HEK293 (cell line): ENCODE results near the gene IRF6.
A peak's percentile ranks its signal among the peaks of the same experiment; 100 is the strongest.

Source experiments
- CTCF ChIA-PET: fragments of 350-600 bp; formaldehyde crosslinking; extraction: SDS; loops from one replicate; lab custom pipeline; 2021; ENCODE audit warnings: antibody characterized with exemption; lab: Yijun Ruan, JAX
- POLR2A ChIA-PET: fragments of 300-600 bp; formaldehyde crosslinking; extraction: SDS; loops from one replicate; lab custom pipeline; 2020; ENCODE audit warnings: antibody characterized with exemption, inconsistent platforms; lab: Yijun Ruan, JAX
- H3K27ac ChIP-seq: fragments of 200-500 bp; sonication (Bioruptor generic); 2 replicates; pipeline ENCODE4 v1.5.1; 2014; ENCODE audit warnings: low read depth, low read length, control low read depth, inconsistent platforms; ENCODE audit errors: extremely low read depth
- H3K36me3 ChIP-seq, 2 experiments: fragments of 200-500 bp in 1 of 2; sonication (Bioruptor generic) in 1 of 2; 1 replicate in 1 of 2; 2 replicates in 1 of 2; pipeline ENCODE4 v1.5.1; 2014 to 2017; ENCODE audit warnings: inconsistent platforms in 2 of 2, low read length in 2 of 2; ENCODE audit not compliant: control insufficient read depth in 2 of 2, insufficient read depth in 1 of 2
- H3K4me1 ChIP-seq: fragments of 200-500 bp; sonication (Bioruptor generic); 2 replicates; pipeline ENCODE4 v1.5.1; 2014; ENCODE audit warnings: mild to moderate bottlenecking, low read length, inconsistent platforms; ENCODE audit not compliant: control insufficient read depth, insufficient read depth
- H3K4me3 ChIP-seq: 2 replicates; pipeline ENCODE4 v1.5.1; 2011; ENCODE audit warnings: low read depth, mild to moderate bottlenecking, control low read depth, low read length, moderate library complexity
- H3K9me3 ChIP-seq: fragments of 200-500 bp; sonication (Bioruptor generic); 2 replicates; pipeline ENCODE4 v1.5.1; 2014; ENCODE audit warnings: low read depth, low read length, inconsistent platforms; ENCODE audit not compliant: control insufficient read depth, insufficient read depth
- KLF17 ChIP-seq: fragments of 450-650 bp; formaldehyde crosslinking; IDR thresholded peaks from 2 replicates; pipeline ENCODE4 v1.5.1; 2016; ENCODE audit warnings: missing biosample characterization, missing genetic modification characterization
- OSR2 ChIP-seq: fragments of 450-650 bp; formaldehyde crosslinking; IDR thresholded peaks from 2 replicates; pipeline ENCODE4 v1.5.1; 2016; ENCODE audit warnings: missing biosample characterization, missing genetic modification characterization
- SETDB1 ChIP-seq: IDR thresholded peaks from one replicate; pipeline ENCODE4 v1.6.1; 2017; ENCODE audit warnings: mild to moderate bottlenecking, low read length, moderate library complexity, mixed read lengths; ENCODE audit not compliant: insufficient read length
- TRIM28 ChIP-seq: IDR thresholded peaks from 2 replicates; pipeline ENCODE4 v1.6.1; 2011; ENCODE audit warnings: low read length, control low read depth, borderline replicate concordance
- TSHZ1 ChIP-seq: fragments of 450-650 bp; formaldehyde crosslinking; IDR thresholded peaks from 2 replicates; pipeline ENCODE4 v1.5.1; 2016; ENCODE audit warnings: missing biosample characterization, missing genetic modification characterization, borderline replicate concordance
- ZBTB1 ChIP-seq: fragments of 450-650 bp; formaldehyde crosslinking; IDR thresholded peaks from 2 replicates; pipeline ENCODE4 v1.5.1; 2016; ENCODE audit warnings: missing biosample characterization, missing genetic modification characterization
- ZBTB20 ChIP-seq: fragments of 450-650 bp; formaldehyde crosslinking; IDR thresholded peaks from 2 replicates; pipeline ENCODE4 v1.5.1; 2016; ENCODE audit warnings: missing biosample characterization, missing genetic modification characterization
- ZBTB26 ChIP-seq: fragments of 450-650 bp; formaldehyde crosslinking; optimal IDR thresholded peaks from 2 replicates; pipeline ENCODE3; 2016; ENCODE audit warnings: missing biosample characterization, mild to moderate bottlenecking, missing genetic modification characterization
- ZNF112 ChIP-seq: fragments of 450-650 bp; formaldehyde crosslinking; IDR thresholded peaks from 2 replicates; pipeline ENCODE4 v1.5.0; 2017; ENCODE audit warnings: missing biosample characterization, missing genetic modification characterization
- ZNF24 ChIP-seq: fragments of 450-650 bp; formaldehyde crosslinking; IDR thresholded peaks from 2 replicates; pipeline ENCODE4 v1.5.1; 2016; ENCODE audit warnings: missing biosample characterization, missing genetic modification characterization
- ZNF341 ChIP-seq: fragments of 450-650 bp; formaldehyde crosslinking; IDR thresholded peaks from 2 replicates; pipeline ENCODE4; 2016; ENCODE audit warnings: low read depth, missing biosample characterization, missing genetic modification characterization
- ZNF473 ChIP-seq: fragments of 450-650 bp; formaldehyde crosslinking; IDR thresholded peaks from 2 replicates; pipeline ENCODE4 v1.5.1; 2017; ENCODE audit warnings: missing biosample characterization, missing genetic modification characterization
- ZNF513 ChIP-seq: fragments of 450-650 bp; IDR thresholded peaks from 2 replicates; pipeline ENCODE4 v1.5.1; 2018; ENCODE audit warnings: missing biosample characterization, missing genetic modification characterization
- ZNF561 ChIP-seq: fragments of 450-650 bp; IDR thresholded peaks from 2 replicates; pipeline ENCODE4 v1.5.1; 2018; ENCODE audit warnings: missing biosample characterization, missing genetic modification characterization, borderline replicate concordance
- ZNF600 ChIP-seq: fragments of 450-650 bp; formaldehyde crosslinking; IDR thresholded peaks from 2 replicates; pipeline ENCODE4 v1.5.1; 2016; ENCODE audit warnings: missing biosample characterization, missing genetic modification characterization
- ZNF660 ChIP-seq: fragments of 450-650 bp; IDR thresholded peaks from 2 replicates; pipeline ENCODE4 v1.5.1; 2018; ENCODE audit warnings: missing biosample characterization, mild to moderate bottlenecking, missing genetic modification characterization
- ZNF677 ChIP-seq: fragments of 450-650 bp; IDR thresholded peaks from 2 replicates; pipeline ENCODE4 v1.5.0; 2018; ENCODE audit warnings: missing biosample characterization, mild to moderate bottlenecking, missing genetic modification characterization, moderate library complexity
- ZNF76 ChIP-seq: fragments of 450-650 bp; formaldehyde crosslinking; IDR thresholded peaks from 2 replicates; pipeline ENCODE4; 2016; ENCODE audit warnings: low read depth, missing biosample characterization, missing genetic modification characterization, borderline replicate concordance
- ZSCAN30 ChIP-seq: fragments of 450-650 bp; IDR thresholded peaks from 2 replicates; pipeline ENCODE4 v1.5.1; 2018; ENCODE audit warnings: missing biosample characterization, mild to moderate bottlenecking, missing genetic modification characterization, moderate library complexity
- TF ChIP-seq, protein P1 (sequence below): fragments of 450-650 bp; formaldehyde crosslinking; IDR thresholded peaks from 2 replicates; pipeline ENCODE4 v1.5.1; 2017; ENCODE audit warnings: missing biosample characterization, mild to moderate bottlenecking, missing genetic modification characterization, moderate library complexity
- TF ChIP-seq, protein P2 (sequence below): fragments of 450-650 bp; formaldehyde crosslinking; IDR thresholded peaks from 2 replicates; pipeline ENCODE4 v1.5.1; 2016; ENCODE audit warnings: missing biosample characterization, missing genetic modification characterization

The IRF6 gene

GRCh38 chr1:209785592-209785991 is 20.4 kb downstream of the IRF6 start:
- H3K36me3 ChIP-seq, result peaks cover 0 to 21% of the 10 kb centered on the region in 2 experiments; a peak in 2 of 3 replicates
- POLR2A ChIA-PET, result interaction anchor here (0.5 kb wide), 1 partner anchor 26 kb away, joined by 4 read pairs; no protein-coding TSS in a partner anchor
- H3K4me1 ChIP-seq, result no peaks in the 10 kb centered on the region
- no peak overlapping the region for H3K27ac ChIP-seq
- no peak overlapping the region for H3K4me3 ChIP-seq
- CTCF ChIA-PET, result interaction anchor here (0.6 to 1.1 kb wide), 3 partner anchors 12 to 1562 kb away, joined by 3 read pairs; partner anchors contain the start of gene UTP25
- no peak for TF ChIP-seq ZBTB20 (tag by site-specific recombination)
- TF ChIP-seq, protein P1, sequence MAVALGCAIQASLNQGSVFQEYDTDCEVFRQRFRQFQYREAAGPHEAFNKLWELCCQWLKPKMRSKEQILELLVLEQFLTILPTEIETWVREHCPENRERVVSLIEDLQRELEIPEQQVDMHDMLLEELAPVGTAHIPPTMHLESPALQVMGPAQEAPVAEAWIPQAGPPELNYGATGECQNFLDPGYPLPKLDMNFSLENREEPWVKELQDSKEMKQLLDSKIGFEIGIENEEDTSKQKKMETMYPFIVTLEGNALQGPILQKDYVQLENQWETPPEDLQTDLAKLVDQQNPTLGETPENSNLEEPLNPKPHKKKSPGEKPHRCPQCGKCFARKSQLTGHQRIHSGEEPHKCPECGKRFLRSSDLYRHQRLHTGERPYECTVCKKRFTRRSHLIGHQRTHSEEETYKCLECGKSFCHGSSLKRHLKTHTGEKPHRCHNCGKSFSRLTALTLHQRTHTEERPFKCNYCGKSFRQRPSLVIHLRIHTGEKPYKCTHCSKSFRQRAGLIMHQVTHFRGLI (tag by site-specific recombination), result no peak
- TF ChIP-seq ZBTB1 (tag by site-specific recombination), result no peak
- TF ChIP-seq, protein P2, sequence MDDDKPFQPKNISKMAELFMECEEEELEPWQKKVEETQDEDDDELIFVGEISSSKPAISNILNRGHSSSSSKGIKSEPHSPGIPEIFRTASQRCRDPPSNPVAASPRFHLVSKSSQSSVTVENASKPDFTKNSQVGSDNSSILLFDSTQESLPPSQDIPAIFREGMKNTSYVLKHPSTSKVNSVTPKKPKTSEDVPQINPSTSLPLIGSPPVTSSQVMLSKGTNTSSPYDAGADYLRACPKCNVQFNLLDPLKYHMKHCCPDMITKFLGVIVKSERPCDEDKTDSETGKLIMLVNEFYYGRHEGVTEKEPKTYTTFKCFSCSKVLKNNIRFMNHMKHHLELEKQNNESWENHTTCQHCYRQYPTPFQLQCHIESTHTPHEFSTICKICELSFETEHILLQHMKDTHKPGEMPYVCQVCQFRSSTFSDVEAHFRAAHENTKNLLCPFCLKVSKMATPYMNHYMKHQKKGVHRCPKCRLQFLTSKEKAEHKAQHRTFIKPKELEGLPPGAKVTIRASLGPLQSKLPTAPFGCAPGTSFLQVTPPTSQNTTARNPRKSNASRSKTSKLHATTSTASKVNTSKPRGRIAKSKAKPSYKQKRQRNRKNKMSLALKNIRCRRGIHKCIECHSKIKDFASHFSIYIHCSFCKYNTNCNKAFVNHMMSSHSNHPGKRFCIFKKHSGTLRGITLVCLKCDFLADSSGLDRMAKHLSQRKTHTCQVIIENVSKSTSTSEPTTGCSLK (tag by site-specific recombination), result no peak
- TF ChIP-seq ZBTB26 (tag by site-specific recombination), result no peak
- TF ChIP-seq ZNF513, result no peak
- no peak for TF ChIP-seq ZNF112 (tag by site-specific recombination)
- no peak for TF ChIP-seq ZNF660
- no peak for TF ChIP-seq OSR2
- no peaks in the 10 kb centered on the region for H3K9me3 ChIP-seq

- CTCF ChIA-PET, result interaction anchor here (0.6 to 2.6 kb wide), 7 partner anchors 10 to 1563 kb away, joined by 3 to 16 read pairs (median 4); no protein-coding TSS in a partner anchor
- peak within 1 kb of the TSS; percentile 14; the same call in 1 of the 2 replicates for H3K27ac ChIP-seq
- peaks cover 0 to 24% of the 10 kb centered on the region in 2 experiments; a peak in 2 of 3 replicates for H3K36me3 ChIP-seq
- POLR2A ChIA-PET, result interaction anchor here (0.8 to 1.8 kb wide), 14 partner anchors 9 to 215 kb away, joined by 3 to 15 read pairs (median 8); partner anchors contain the start of genes CAMK1G, IRF6 and UTP25
- H3K4me1 ChIP-seq, result no peaks in the 10 kb centered on the region
- peak within 1 kb of the TSS; percentile 74 for H3K4me3 ChIP-seq
- no peaks in the 10 kb centered on the region for H3K9me3 ChIP-seq
- peak; percentile 91 for TF ChIP-seq KLF17 (tag by site-specific recombination)
- TF ChIP-seq ZSCAN30 (tag by site-specific recombination), result peak; percentile 69; the same call in 1 of the 2 replicates
- no peak for TF ChIP-seq ZNF677 (tag by site-specific recombination)
- no peak for TF ChIP-seq ZNF561
- TF ChIP-seq TSHZ1 (tag by site-specific recombination), result no peak
- peak; percentile 78 for TF ChIP-seq SETDB1
- TF ChIP-seq ZNF600 (tag by site-specific recombination), result peak; percentile 57; the same call in 1 of the 2 replicates
- TF ChIP-seq ZNF24, result 0 out of 2 replicates have a peak, but pooled peaks have one; percentile 36
- peak; percentile 60 for TF ChIP-seq ZNF341 (tag by site-specific recombination)
- peak; percentile 57; the same call in 1 of the 2 replicates for TF ChIP-seq ZNF76
- no peak for TF ChIP-seq ZNF473 (tag by site-specific recombination)
- TF ChIP-seq TRIM28, result peak; percentile 66; the same call in 1 of the 2 replicates
These were observed 21.4 kb downstream of the IRF6 start, which contains the start of gene C1orf74 for GRCh38 chr1:209784265-209785169. Gene C1orf74, minus strand, starts transcription at chr1:209784559. Its CDS starts 925 bp downstream, at chr1:209783634.
